SH-SY5Y (cell line): Measurements from ENCODE around the gene PDPN.

Experiments used
- GATA2 ChIP-seq: IDR thresholded peaks from 2 replicates; pipeline ENCODE4 v1.6.1; 2011; ENCODE audit warnings: mild to moderate bottlenecking, low read depth, low read length
- GATA3 ChIP-seq: IDR thresholded peaks from 2 replicates; pipeline ENCODE4 v1.6.1; 2011; ENCODE audit warnings: low read depth, mild to moderate bottlenecking, low read length, moderate library complexity

Gene PDPN

GRCh38 chr1:13618483-13618882 is 34.9 kb downstream of the PDPN start:
- no peak for TF ChIP-seq GATA3
- TF ChIP-seq GATA2, result no peak

GRCh38 chr1:13619909-13620308 is 36.3 kb downstream of the PDPN start:
- TF ChIP-seq GATA2, result no peak
- no peak for TF ChIP-seq GATA3

- TF ChIP-seq GATA3, result no peak
- TF ChIP-seq GATA2, result no peak
Measured at GRCh38 chr1:13620825-13621224, 37.2 kb downstream of the PDPN start.

- TF ChIP-seq GATA2 (no peak), GATA3 (no peak)
Measured at GRCh38 chr1:13622446-13622845, 38.8 kb downstream of the PDPN start.

- no peak for TF ChIP-seq GATA2
- no peak for TF ChIP-seq GATA3
Measured at GRCh38 chr1:13623021-13623637, 39.5 kb downstream of the PDPN start.

- no peak for TF ChIP-seq GATA3
Measured at GRCh38 chr1:13624526-13624925, 40.9 kb downstream of the PDPN start.

- TF ChIP-seq GATA2 (no peak), GATA3 (no peak)
Measured at GRCh38 chr1:13627127-13627526, 43.5 kb downstream of the PDPN start.

- TF ChIP-seq GATA2 (no peak), GATA3 (no peak)
Measured at GRCh38 chr1:13628218-13628617, 44.6 kb downstream of the PDPN start.

- TF ChIP-seq GATA2, result no peak
- TF ChIP-seq GATA3, result no peak
Measured at GRCh38 chr1:13628711-13629110, 45.1 kb downstream of the PDPN start.

- no peak for TF ChIP-seq GATA2
- TF ChIP-seq GATA3, result no peak
Measured at GRCh38 chr1:13642306-13643004, 58.8 kb downstream of the PDPN start.

GRCh38 chr1:13643017-13643416 is 59.4 kb downstream of the PDPN start:
- TF ChIP-seq GATA3 (no peak), GATA2 (no peak)

GRCh38 chr1:13646521-13646920 is 62.9 kb downstream of the PDPN start:
- TF ChIP-seq GATA2, result no peak
- no peak for TF ChIP-seq GATA3

GRCh38 chr1:13651279-13651678 is 67.6 kb downstream of the PDPN start:
- no peak for TF ChIP-seq GATA3
- no peak for TF ChIP-seq GATA2

GRCh38 chr1:13652238-13652637 is 68.6 kb downstream of the PDPN start:
- TF ChIP-seq GATA3 (no peak), GATA2 (no peak)

- no peak for TF ChIP-seq GATA3
- no peak for TF ChIP-seq GATA2
Measured at GRCh38 chr1:13661539-13661938, 77.9 kb downstream of the PDPN start.

GRCh38 chr1:13662493-13662892 is 78.9 kb downstream of the PDPN start:
- TF ChIP-seq GATA2 (no peak), GATA3 (no peak)

GRCh38 chr1:13663969-13664368 is 80.3 kb downstream of the PDPN start:
- TF ChIP-seq GATA2 (no peak), GATA3 (no peak)
